Measurements from ENCODE around the gene BPTF. TPM values are rescaled to one million over a fixed set of nuclear protein-coding genes. Genes with fewer than 3 reads are reported as not detected.

The BPTF gene

DNA sequence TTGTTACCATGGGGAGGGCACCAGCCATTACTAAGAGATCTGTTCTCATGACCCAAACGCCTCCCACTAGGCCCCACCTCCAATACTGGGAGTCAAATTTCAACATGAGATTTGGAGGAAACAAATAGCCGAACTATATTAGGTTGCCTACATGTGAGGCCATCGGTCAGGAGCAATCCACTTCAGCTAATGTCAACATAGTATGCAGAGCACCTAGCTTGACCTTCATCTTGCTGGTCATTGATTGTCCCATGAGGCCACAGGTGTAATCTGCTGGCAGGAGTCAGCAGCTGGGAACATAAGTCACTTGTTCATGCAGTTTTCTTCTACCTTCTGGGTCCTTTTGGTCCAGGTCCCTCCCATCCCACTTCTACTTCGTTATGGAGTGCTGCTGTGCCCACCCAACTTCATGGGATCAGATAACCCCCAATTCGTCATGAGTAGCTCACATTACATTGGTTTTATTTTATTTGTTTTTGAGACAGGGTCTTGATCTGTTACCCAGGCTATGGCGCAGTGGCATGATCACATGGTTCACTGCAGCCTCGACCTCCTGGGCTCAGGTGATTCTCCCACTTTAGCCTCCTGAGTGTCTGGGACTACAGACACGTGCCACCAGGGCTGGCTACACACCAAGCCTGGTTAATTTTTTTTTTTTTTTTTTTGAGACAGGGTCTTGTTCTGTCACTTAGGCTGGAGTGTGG is 204.4 kb downstream of the BPTF start:
- Histone ChIP-seq H3K23ac (ENCODE audit: low read length) (no peak overlapping the region), H3K4me3 (ENCODE audit: low read length) (no peak overlapping the region), H3K9ac (ENCODE audit: low read length) (no peak overlapping the region), H3K27me3 (ENCODE audit: insufficient read depth, low read length, poor library complexity) (no peaks in the 10 kb centered on the region), H3K36me3 (ENCODE audit: control insufficient read depth, insufficient read depth, low read length) (no peaks in the 10 kb centered on the region), H3K79me1 (ENCODE audit: low read length) (no peaks in the 10 kb centered on the region), H2BK5ac (ENCODE audit: low read length) (no peak overlapping the region), H2BK15ac (replicated peaks; ENCODE audit: low read depth) (no peak overlapping the region), H3K18ac (ENCODE audit: low read length) (no peak overlapping the region), H2AK5ac (ENCODE audit: low read length) (no peak overlapping the region), H2BK120ac (ENCODE audit: low read depth, low read length) (no peak overlapping the region), H3K56ac (ENCODE audit: low read length) (no peak overlapping the region), H3K79me2 (ENCODE audit: control insufficient read depth, insufficient read depth, low read length) (no peaks in the 10 kb centered on the region), H3K4me1 (ENCODE audit: control insufficient read depth, low read depth, low read length) (no peaks in the 10 kb centered on the region), H4K5ac (ENCODE audit: low read length) (no peak overlapping the region), H3K27ac (ENCODE audit: low read depth, low read length) (no peak overlapping the region), H3K4me2 (ENCODE audit: low read length) (no peak overlapping the region), H4K8ac (ENCODE audit: low read depth, low read length) (no peak overlapping the region), H3K4ac (ENCODE audit: low read depth, low read length) (no peak overlapping the region)
- WGBS (ENCODE audit: extremely low coverage, insufficient coverage, low lambda C conversion rate) = no CpG with 5 or more reads among the region's 8 CpGs
- DNase-seq = no peak

Small RNA genes lying within 50 kb of the gene (small RNA-seq; reads per million reads assigned to genes)
- not detected for gene RN7SL622P (ENCODE audit: insufficient read depth)
